ENCODE results near the gene SLC15A4.
"Not testable (repeated sequence)": the region's sequence is repeated elsewhere in the genome, so short reads cannot be mapped to it uniquely, and the experiment has no call there.

SLC15A4 gene

DNA sequence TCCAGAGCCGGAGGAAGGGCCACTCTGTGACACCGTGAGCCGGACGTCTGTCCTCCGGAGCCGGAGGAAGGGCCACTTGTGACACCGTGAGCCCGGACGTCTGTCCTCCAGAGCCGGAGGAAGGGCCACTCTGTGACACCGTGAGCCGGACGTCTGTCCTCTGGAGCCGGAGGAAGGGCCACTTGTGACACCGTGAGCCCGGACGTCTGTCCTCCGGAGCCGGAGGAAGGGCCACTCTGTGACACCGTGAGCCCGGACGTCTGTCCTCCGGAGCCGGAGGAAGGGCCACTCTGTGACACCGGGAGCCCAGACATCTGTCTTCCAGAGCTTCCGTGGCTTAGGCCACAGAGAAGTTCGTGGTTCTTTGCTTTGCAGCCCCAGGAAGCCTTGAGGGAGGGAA, 22.9 kb upstream of the SLC15A4 start:
- ATAC-seq: not testable (repeated sequence)

DNA sequence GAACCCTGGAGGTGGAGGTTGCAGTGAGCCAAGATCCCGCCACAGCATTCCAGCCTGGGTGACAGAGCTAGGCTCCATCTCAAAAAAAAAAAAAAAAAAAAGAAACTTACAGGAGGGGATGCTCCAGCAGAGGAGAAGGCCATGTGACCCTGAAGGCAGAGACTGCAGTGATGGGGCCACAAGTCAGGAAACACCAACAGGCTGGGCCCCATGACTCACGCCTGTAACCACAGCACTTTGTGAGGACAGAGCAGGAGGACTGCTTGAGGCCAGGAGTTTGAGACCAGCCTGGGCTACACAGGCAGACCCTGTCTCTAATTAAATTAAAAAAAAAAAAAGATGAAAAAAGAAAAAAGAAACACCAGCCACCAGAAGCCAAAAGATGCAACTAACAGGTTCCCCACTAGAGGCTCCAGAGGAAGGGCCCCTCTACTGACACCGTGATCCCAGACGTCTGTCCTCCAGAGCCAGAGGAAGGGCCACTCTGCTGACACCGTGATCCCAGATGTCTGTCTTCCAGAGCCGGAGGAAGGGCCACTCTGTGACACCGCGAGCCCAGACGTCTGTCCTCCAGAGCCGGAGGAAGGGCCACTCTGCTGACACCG, 20.4 kb upstream of the SLC15A4 start:
- no peak for ATAC-seq
- TF ChIP-seq ZC3H10 (CRISPR knock-in tag; IDR thresholded peaks at IDR 0.05) (no peak), ZNF565 (CRISPR knock-in tag; conservative IDR thresholded peaks at IDR 0.05; ENCODE audit: low read depth) (no peak), TSHZ2 (CRISPR knock-in tag; IDR thresholded peaks at IDR 0.05) (no peak), SNAI2 (CRISPR knock-in tag; IDR thresholded peaks at IDR 0.05) (no peak), ZNF70 (CRISPR knock-in tag; IDR thresholded peaks at IDR 0.05) (no peak), PATZ1 (CRISPR knock-in tag; IDR thresholded peaks at IDR 0.05; ENCODE audit: borderline replicate concordance) (no peak), ZFP3 (CRISPR knock-in tag; IDR thresholded peaks at IDR 0.05) (no peak), TCF4 (CRISPR knock-in tag; IDR thresholded peaks at IDR 0.05; ENCODE audit: borderline replicate concordance) (no peak), GLIS3 (CRISPR knock-in tag; IDR thresholded peaks at IDR 0.05) (no peak), TOX (CRISPR knock-in tag; IDR thresholded peaks at IDR 0.05; ENCODE audit: borderline replicate concordance) (no peak), BACH2 (CRISPR knock-in tag; IDR thresholded peaks at IDR 0.05; ENCODE audit: borderline replicate concordance) (no peak)

- no peak for TF ChIP-seq TOX (CRISPR knock-in tag; IDR thresholded peaks at IDR 0.05; ENCODE audit: borderline replicate concordance)
- no peak for TF ChIP-seq GLIS3 (CRISPR knock-in tag; IDR thresholded peaks at IDR 0.05)
- no peak for TF ChIP-seq ZNF70 (CRISPR knock-in tag; IDR thresholded peaks at IDR 0.05)
- no peak for TF ChIP-seq ZFP3 (CRISPR knock-in tag; IDR thresholded peaks at IDR 0.05)
- TF ChIP-seq ZFP30 (CRISPR knock-in tag; IDR thresholded peaks at IDR 0.05): no peak
- no peak for TF ChIP-seq CSDC2 (CRISPR knock-in tag; IDR thresholded peaks at IDR 0.05)
- no peak for TF ChIP-seq TSHZ2 (CRISPR knock-in tag; IDR thresholded peaks at IDR 0.05)
- no peak for TF ChIP-seq ZNF8 (CRISPR knock-in tag; IDR thresholded peaks at IDR 0.05)
- no peak for TF ChIP-seq TCF4 (CRISPR knock-in tag; IDR thresholded peaks at IDR 0.05; ENCODE audit: borderline replicate concordance)
- no peak for TF ChIP-seq ARNTL (CRISPR knock-in tag; IDR thresholded peaks at IDR 0.05; ENCODE audit: borderline replicate concordance, low read depth)
- no peak for TF ChIP-seq OSR1 (CRISPR knock-in tag; IDR thresholded peaks at IDR 0.05)
- no peak for ATAC-seq
These were observed 19.8 kb upstream of the SLC15A4 start for GRCh38 chr12:128843538-128843937.

DNA sequence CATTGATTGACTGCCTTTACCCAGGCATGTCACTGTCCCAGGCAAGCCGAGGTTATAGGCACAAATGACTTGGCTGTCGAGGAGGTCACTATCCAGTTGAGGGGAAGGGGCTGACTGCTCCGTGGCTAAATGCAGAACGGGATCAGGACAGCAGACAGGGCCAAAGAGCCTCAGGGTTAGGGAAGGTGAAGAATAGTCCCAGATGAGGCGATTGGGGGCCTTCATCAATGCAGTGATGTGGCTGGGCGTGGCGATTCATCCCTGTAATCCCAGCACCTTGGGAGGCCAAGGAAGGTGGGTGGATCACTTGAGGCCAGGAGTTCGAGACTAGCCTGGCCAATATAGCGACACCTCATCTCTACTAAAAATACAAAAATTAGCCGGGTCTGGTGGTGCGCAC, 18.8 kb upstream of the SLC15A4 start:
- ATAC-seq: no peak
- TF ChIP-seq ZNF565 (CRISPR knock-in tag; conservative IDR thresholded peaks at IDR 0.05; ENCODE audit: low read depth) (no peak), GLIS3 (CRISPR knock-in tag; IDR thresholded peaks at IDR 0.05) (no peak), ISL1 (CRISPR knock-in tag; IDR thresholded peaks at IDR 0.05) (no peak), OSR1 (CRISPR knock-in tag; IDR thresholded peaks at IDR 0.05) (no peak), ZNF8 (CRISPR knock-in tag; IDR thresholded peaks at IDR 0.05) (no peak), PATZ1 (CRISPR knock-in tag; IDR thresholded peaks at IDR 0.05; ENCODE audit: borderline replicate concordance) (no peak), POU6F1 (CRISPR knock-in tag; IDR thresholded peaks at IDR 0.05; ENCODE audit: borderline replicate concordance, low read depth) (no peak), TSHZ2 (CRISPR knock-in tag; IDR thresholded peaks at IDR 0.05) (no peak), ZC3H10 (CRISPR knock-in tag; IDR thresholded peaks at IDR 0.05) (no peak), CSRNP3 (CRISPR knock-in tag; IDR thresholded peaks at IDR 0.05) (no peak)

Data from SK-N-SH treated with all-trans-retinoic acid at 6 μM for 48 hours (cell line).